GM18909 (cell line): ENCODE measurements around the gene TMEM232.
A peak's percentile ranks its signal among the peaks of the same experiment; 100 is the strongest.
"Not testable (repeated sequence)": the region's sequence is repeated elsewhere in the genome, so short reads cannot be mapped to it uniquely, and the experiment has no call there.

Experiments used
- ATAC-seq: cut with Tn5 transposase; IDR thresholded peaks from one replicate; pipeline ENCODE4 v1.9.1; 2021; ENCODE audit warnings: mild to moderate bottlenecking; ENCODE audit not compliant: unreplicated experiment, poor library complexity

Gene TMEM232

DNA sequence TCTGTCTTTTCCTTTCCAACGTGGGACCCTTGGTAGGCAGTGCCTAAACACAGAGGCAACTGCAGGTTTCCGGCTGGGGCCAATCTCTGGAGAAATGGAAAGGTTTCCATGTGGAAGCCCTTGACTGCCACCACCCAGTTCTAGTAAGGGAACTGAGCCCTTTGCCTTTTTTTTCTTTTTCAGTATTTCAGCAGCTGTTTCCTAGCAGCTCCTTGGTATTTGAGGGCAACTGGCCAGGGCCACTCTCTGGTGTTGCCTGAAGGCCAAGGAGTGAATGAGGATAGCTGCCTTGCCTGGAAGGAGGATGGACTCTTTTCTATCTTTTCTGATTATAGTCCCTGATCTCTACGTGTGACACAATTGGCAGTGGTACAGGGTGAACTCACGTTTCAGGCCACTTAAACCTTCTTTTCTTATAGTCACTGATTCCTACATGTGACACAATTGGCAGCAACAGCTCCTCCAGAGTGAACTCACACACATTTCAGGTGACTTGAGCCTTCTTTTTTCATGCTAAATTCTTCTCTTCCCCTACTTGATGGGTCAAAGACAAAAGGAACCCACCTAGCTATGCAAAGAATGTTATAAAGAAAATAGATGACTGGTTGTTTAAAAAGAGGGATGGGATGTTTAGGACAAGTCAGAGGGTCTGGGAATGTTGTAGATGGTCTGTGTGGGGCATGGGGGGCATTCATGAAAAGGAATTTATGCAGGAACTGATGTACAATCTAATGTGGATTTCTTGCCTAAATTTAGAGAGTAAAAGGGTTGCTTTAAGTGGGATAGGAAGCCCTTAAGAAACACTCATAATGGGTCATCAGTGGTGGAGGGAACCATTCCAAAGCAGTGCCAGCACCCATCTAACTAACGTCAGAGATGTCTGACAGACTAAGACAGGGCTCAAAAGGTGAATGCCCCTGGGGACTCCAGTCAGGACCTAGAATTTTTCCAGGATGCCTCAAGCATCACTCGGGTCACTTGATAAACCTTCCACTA, 190.1 kb downstream of the TMEM232 start:
- ATAC-seq: no peak

DNA sequence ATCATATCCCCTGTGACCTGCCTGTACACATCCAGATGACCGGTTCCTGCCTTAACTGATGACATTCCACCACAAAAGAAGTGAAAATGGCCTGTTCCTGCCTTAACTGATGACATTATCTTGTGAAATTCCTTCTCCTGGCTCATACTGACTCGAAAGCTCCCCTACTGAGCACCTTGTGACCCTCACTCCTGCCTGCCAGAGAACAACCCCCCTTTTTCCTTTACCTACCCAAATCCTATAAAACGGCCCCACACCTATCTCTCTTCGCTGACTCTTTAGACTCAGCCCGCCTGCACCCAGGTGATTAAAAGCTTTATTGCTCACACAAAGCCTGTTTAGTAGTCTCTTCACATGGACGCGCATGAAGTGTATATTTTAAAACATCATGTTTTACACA, 191.3 kb downstream of the TMEM232 start:
- ATAC-seq: not testable (repeated sequence)

DNA sequence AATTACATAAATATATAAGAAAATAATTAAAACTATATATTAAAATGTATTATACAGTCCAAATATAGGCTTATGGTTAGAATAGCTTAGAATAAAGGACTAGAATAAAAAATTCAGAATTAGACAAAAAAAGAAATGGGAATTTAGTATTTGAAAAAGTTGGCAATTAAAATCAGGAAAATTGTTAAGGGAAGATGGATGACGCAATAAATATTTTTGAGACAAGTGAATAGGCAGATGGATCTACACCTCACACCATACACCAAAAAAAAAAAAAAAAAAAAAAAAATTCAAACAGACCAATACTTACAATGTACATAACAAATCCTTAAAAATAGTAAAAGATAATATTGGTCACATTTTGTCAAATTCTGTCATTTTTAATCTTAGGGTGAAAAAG, 200.7 kb downstream of the TMEM232 start:
- no peak for ATAC-seq

DNA sequence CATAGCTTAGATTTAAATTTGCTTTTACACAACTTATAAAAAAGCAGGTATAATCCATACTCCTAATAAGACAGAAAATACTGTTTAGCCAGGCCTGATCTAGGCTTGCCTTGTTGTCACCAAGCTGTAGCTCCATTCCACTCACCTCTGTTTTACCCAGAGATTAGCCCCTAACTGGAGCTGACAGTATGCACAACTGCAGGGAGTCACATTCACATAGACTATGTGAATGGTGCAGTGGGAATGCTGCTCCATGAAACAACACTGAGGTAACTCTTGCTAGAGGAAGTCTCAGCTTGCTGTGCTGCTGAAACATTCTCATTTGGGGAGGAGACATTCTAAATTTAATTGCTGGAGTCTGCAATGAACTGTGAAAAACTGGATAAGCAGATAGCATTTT, 209.1 kb downstream of the TMEM232 start:
- ATAC-seq: no peak

DNA sequence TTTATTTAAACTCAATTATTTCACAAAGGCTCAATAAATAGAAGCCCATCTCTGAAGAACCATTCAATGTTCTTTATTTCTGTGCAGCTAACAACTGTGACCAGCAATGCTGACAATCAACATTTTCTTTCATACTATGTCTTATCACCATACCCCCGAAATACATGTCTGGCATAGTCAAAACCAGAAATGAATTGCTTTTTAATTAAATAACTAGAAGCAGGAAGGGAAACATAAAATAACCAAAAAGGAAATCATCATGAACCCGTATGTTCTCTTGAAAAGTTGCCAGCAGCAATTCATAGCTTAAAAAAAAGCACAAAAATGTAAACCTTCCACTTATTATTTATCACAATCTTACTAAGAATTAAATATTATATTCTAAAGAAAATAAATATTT, 212.4 kb downstream of the TMEM232 start:
- ATAC-seq: no peak

DNA sequence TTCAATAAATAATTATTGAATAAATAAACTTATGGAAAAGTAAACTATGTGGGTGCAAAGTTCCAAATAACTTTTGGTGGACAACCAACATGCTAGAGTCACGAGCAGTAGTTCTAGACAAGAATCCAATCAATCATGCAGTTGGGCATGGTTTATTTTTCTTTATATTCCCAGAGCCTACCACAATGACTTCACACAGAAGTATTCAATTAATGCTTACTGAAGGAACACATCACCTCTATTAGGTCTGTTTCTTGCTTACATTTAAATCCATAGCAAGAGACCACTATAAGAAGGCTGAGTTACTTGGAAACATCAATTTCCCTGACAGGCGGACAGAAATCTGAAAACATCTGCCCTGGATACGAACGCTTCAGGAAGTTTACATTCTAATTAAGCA, 214.2 kb downstream of the TMEM232 start:
- ATAC-seq: no peak

DNA sequence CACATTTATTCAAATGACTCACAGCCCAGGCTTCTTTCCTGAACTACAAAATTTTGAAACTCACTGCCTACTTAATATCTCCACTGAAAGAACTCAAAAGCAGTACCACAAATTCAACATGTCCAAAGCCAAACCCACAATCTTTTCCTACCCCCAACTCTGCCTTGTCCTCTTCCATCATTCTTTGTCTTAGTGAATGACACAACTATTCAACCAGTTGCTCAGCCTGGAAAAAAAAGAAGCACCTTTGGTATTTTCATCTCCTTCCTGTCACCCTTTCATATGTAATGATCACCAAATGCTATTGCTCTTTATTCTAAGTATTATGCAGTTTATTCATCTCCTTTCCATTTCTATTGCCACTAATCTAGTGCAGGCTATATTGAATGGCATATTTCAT, 216.3 kb downstream of the TMEM232 start:
- no peak for ATAC-seq

DNA sequence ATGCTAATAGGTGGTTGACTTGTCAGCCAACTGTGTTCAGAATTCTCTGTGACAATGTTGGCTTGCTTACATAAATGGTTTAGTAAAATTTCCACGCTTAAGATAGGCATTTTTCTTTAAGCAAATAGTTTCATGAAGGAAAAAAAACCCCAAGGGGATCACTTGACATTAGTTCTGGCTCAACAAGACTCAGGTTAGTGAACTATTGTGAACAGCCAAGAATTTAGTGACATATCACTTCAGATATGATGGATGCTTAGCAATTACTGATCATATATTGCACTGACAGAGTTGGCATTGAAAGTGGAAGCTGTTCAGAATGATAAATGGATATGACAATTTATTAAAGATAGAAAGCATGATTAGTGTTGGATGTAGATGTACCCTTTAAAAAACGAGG, 218.5 kb downstream of the TMEM232 start:
- ATAC-seq: no peak

DNA sequence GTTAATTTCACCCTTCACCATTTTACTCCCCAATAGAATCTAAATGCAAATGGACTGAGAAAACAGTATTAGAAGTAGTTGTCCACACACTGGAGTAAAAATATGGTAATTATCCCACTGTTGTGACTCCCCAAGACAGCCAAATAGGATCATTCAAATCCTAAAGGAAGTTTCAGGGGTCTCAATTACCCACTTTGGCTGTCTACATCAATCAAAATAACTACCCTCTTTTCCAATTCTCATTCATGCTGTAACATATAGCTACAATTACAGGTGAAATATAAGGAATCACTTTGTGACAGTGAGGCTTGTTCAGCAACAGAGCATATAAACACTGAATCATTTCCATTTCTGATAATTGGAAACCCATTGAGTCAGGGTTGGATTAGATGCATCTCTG, 220.1 kb downstream of the TMEM232 start:
- ATAC-seq: no peak

DNA sequence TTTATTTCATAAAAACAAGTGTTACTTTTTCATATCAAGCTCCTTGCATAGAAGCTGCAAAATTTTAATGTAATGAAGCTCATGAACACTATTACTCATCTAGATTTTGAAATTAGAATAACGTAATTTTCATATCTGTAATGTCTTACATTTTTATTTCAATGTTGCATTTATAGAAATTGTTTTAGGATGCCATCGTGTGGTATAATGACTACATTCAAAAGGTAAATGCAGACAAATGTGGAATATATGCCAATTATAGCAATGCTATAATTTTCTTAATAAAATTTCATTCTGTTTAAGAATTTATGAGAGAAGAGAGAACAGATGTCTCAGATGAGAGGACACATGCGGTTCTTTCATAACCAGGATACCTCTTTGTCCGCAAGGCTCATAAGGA, 230.2 kb downstream of the TMEM232 start:
- no peak for ATAC-seq

DNA sequence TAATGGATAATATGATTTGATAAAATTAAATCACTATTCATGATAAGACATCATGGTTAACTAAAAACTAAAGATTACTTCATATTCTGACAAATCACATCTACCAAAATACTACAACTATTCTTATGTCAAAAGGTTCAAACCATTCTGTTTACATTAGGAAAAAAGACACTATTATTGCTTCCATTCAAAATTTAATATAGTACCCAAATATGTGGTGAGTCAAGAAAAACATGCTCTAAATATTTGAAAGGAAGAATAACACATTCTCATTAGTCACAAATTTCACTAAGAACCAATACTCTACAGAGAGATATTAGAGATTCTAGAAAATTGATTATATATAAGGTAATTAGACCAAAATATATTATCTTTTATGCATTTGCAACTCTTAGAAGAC, 234.0 kb downstream of the TMEM232 start:
- no peak for ATAC-seq

DNA sequence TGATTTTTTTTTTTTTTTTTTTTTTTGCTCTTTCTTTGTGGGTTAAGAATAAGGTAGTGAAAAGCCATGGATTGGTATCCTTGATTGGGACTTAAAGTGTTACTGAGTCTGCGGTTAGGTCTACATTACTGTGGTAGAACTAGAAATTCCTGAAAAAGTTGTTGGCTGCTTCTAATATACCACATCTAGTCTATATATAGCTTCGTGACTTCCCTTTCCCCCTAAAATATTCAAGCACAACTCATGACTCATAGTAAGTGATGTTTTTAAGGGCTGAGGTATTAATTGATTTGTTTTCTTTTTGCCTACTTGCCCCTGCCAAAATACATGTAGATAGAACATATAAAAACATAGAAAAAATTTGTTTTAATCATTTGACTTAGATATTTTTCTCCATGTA, 247.6 kb downstream of the TMEM232 start:
- ATAC-seq: no peak

DNA sequence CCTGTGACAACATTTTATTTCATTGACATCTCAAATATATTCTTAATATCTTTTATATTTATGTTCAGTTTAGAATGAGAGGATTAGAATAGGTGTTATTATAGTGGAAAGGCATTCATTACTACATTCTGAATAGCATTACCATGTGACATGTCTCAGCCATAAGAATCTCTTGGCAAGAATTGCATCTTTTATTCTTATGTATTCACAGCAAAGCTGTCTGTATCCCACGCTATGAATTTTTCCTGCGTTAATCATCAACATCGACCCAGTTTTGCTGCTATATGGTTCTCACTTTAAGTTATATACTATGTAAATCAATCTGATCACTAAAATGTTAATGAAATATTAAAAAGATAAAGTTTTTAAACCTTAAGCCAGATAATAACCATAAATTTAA, 248.6 kb downstream of the TMEM232 start:
- ATAC-seq: no peak

DNA sequence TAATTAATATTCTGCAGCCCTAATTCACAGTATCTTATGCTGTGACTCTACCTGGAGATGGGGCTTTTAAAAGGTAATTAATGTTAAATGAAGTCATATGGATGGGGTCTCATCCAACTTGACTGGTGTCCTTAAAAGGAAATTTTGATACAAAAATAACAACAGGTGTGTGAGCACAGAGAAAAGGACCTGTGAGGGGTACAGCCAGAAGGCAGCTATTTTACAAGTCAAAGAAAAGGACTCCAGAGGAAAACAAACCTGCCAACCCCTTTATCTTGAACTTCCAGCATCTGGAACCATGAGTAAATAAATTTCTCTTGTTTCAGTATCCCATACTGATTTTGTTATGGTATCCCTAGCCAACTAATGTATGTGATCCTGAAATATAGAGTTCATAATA, 250.3 kb downstream of the TMEM232 start:
- ATAC-seq: no peak

DNA sequence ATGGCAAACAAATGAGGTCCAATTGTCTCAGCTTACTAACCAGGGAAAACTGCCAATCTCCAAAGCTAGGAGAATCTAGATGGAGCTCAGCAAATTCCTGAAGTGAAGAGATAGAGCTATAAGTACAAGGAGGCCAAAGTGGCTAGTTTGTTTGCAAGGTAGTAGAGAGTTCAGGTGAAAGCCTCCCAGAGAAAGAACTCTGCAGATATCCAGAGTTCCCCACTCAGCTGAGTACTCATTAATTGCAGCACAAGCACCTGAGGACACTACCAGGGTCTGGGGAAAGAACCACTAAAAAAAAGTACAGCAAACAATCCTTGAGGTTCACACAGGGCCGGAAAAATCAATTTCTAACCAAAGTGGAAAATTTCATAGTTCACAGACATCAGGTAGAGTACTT, 250.9 kb downstream of the TMEM232 start:
- no peak for ATAC-seq

DNA sequence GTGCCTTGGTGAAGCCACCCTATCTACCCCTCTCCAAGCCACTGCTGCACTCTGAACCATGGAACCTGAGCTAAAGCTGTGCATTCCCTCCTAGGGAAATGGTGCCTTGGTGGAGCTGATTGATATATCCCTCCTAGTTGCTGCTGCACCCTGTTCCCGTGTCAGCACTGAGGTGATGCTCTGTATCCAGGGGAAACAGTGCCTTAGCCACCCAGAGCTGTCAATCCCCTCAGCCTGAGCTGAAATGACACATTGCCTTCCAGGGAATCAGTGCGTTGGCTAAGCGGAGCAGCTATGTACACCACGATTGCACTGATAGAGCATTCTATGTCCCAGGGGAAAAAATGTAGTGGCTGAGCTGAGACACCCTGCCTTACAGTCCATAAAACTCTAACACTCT, 257.0 kb downstream of the TMEM232 start:
- ATAC-seq: no peak

DNA sequence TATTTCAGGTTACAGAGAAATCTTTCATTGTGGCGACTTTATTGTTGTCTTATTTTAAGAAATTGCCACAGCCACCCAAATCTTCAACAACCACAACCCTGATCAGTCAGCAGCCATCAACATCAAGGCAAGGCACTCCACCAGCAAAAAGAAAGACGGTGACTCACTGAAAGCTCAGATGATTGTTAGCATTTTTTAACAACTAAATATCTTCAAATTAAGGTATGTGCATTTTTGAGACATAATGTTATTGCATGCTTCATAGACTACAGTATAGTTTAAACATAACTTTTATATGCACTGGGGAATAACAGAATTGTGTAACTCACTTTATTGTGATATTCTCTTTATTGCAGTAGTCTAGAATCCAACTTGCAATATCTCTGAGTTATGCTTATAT, 263.4 kb downstream of the TMEM232 start:
- ATAC-seq: no peak

DNA sequence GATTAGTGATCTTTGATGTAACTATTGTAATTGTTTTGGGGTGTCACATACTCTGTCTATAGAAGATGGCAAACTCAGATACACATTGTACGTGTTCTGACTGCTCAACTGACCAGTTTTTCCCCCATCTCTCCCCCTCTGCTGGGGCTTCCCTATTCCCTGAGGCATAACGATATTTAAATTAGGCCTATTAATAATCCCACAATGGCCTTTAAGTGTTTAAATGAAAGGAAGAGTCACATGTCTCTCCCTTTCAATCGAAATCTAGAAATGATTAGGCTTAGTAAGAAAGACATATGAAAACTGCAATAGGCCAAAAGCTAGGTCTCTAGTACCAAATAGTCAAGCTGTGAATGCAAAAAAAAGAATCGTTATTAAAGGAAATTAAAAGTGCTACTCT, 265.6 kb downstream of the TMEM232 start:
- no peak for ATAC-seq

DNA sequence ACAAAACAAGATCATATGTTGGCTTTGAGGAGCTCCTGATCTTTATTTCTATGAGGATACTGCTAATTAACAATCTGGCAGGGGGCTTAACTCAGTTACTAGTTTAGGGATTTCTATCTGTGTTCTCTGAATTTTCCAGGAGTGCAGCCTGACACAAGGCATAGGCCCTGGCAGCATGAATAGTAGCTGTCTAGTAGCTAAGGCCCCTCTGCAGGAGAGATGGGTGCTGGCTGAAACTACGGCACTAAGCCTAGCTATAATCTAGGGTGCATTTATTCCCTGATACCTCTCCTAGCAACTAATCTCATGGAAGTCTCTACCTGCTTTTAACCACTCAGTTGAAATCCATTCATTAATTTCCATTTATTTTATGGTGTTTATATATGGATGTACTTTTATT, 268.2 kb downstream of the TMEM232 start:
- ATAC-seq: no peak

DNA sequence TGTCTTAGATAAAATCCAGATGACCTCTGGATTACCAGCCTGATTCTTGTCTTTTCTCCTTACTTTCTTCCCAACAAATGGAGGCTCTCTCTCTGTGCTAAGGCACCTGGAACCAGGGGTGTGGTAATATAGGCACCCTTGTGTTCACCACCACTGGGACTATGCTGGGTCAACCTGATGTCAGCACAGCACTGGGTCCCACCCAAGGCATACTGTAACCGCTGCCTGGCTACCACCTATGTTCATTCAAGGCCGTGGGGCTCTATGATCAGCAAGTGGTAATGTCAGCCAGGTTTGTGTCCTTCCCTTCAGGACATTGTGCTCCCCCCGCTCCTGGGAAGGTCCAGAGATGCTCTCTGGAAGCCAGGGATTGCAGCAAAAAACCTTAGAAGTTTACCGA, 283.6 kb downstream of the TMEM232 start:
- no peak for ATAC-seq

DNA sequence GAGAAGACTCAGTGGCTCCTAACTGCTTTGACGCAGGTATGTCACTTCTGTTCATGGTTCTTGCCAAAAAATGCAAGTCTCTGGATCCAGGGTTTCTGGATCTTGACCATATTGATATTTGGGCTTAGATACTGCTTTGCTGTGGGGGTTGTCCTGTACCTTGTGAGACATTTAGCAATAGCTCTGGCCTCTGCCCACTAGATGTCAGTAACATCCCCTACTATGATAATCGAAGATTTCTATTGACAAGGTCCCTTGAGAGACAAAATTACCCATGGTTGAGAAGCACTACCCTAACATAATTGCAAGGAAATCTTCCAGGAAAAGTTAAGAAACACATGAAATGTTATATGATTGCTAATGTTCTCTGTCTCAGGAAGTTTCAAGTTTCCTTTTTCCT, 285.4 kb downstream of the TMEM232 start:
- ATAC-seq: peak; percentile 62

DNA sequence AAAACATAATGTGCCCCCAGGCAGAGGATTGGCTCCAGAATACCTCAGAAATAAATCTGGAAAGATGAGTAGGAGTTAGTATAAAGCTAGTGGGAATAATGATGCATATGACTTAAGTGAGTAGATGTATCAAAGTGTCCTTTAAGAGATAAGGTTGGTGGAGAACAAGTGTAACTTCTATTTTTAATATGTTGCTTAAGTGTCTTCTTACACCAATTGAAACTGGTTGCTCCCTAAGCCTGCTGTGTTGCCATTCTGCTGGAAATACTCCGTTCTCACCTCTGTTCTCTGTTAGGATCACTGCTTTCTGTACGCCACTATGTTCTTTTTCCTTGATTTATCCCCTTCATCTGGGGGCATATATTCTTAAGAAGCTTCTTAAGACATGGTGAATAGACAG, 286.4 kb downstream of the TMEM232 start:
- ATAC-seq: no peak
